Measurements from ENCODE around the gene CATSPER3. TPM values are rescaled to one million over a fixed set of nuclear protein-coding genes. Genes with fewer than 3 reads are reported as not detected.

The CATSPER3 gene
- total RNA-seq, 1 experiment from 2014 or later, result 1.1 TPM

GRCh38 chr5:135034963-135035677, 67.4 kb downstream of the CATSPER3 start:
- in situ Hi-C loops (cut with HindIII; ENCODE audit: low pct_unique_long_range_greater_than_20kb, low sequenced_read_pairs), result no loop called here
- no peak for DNase-seq (ENCODE audit: low read depth)

GRCh38 chr5:135035678-135036030, 67.9 kb downstream of the CATSPER3 start:
- in situ Hi-C loops (cut with HindIII; ENCODE audit: low pct_unique_long_range_greater_than_20kb, low sequenced_read_pairs), result no loop called here
- DNase-seq (ENCODE audit: low read depth), result no peak

GRCh38 chr5:135036405-135036804, 68.7 kb downstream of the CATSPER3 start:
- no peak for DNase-seq (ENCODE audit: low read depth)
- in situ Hi-C loops (cut with HindIII; ENCODE audit: low pct_unique_long_range_greater_than_20kb, low sequenced_read_pairs), result no loop called here

- DNase-seq (ENCODE audit: low read depth), result no peak
- in situ Hi-C loops (cut with HindIII; ENCODE audit: low pct_unique_long_range_greater_than_20kb, low sequenced_read_pairs), result no loop called here
These were observed 70.0 kb downstream of the CATSPER3 start for GRCh38 chr5:135037519-135038204.

- in situ Hi-C loops (cut with HindIII; ENCODE audit: low pct_unique_long_range_greater_than_20kb, low sequenced_read_pairs), result no loop called here
These were observed 70.6 kb downstream of the CATSPER3 start for GRCh38 chr5:135038205-135038812.

GRCh38 chr5:135038813-135039270, 71.1 kb downstream of the CATSPER3 start:
- DNase-seq (ENCODE audit: low read depth), result no peak
- in situ Hi-C loops (cut with HindIII; ENCODE audit: low pct_unique_long_range_greater_than_20kb, low sequenced_read_pairs), result no loop called here

More at GRCh38 chr5:135038205-135038812, 70.6 kb downstream of the CATSPER3 start:
- no peak for DNase-seq (ENCODE audit: low read depth)

- DNase-seq (ENCODE audit: low read depth), result no peak
- in situ Hi-C loops (cut with HindIII; ENCODE audit: low pct_unique_long_range_greater_than_20kb, low sequenced_read_pairs), result no loop called here
These were observed 71.7 kb downstream of the CATSPER3 start for GRCh38 chr5:135039271-135040033.

- in situ Hi-C loops (cut with HindIII; ENCODE audit: low pct_unique_long_range_greater_than_20kb, low sequenced_read_pairs), result no loop called here
- DNase-seq (ENCODE audit: low read depth), result no peak
These were observed 72.3 kb downstream of the CATSPER3 start for GRCh38 chr5:135040034-135040332.

- in situ Hi-C loops (cut with HindIII; ENCODE audit: low pct_unique_long_range_greater_than_20kb, low sequenced_read_pairs), result no loop called here
- DNase-seq (ENCODE audit: low read depth), result no peak
These were observed 72.8 kb downstream of the CATSPER3 start for GRCh38 chr5:135040333-135041144.

- in situ Hi-C loops (cut with HindIII; ENCODE audit: low pct_unique_long_range_greater_than_20kb, low sequenced_read_pairs), result no loop called here
- DNase-seq (ENCODE audit: low read depth), result no peak
These were observed 73.5 kb downstream of the CATSPER3 start for GRCh38 chr5:135041145-135041587.

- in situ Hi-C loops (cut with HindIII; ENCODE audit: low pct_unique_long_range_greater_than_20kb, low sequenced_read_pairs), result no loop called here
These were observed 74.0 kb downstream of the CATSPER3 start for GRCh38 chr5:135041726-135042125.

GRCh38 chr5:135042595-135042994, 74.9 kb downstream of the CATSPER3 start:
- in situ Hi-C loops (cut with HindIII; ENCODE audit: low pct_unique_long_range_greater_than_20kb, low sequenced_read_pairs), result no loop called here

More at GRCh38 chr5:135041726-135042125, 74.0 kb downstream of the CATSPER3 start:
- DNase-seq (ENCODE audit: low read depth), result no peak

GRCh38 chr5:135045488-135045887, 77.8 kb downstream of the CATSPER3 start:
- DNase-seq (ENCODE audit: low read depth), result no peak
- in situ Hi-C loops (cut with HindIII; ENCODE audit: low pct_unique_long_range_greater_than_20kb, low sequenced_read_pairs), result no loop called here

More at GRCh38 chr5:135042595-135042994, 74.9 kb downstream of the CATSPER3 start:
- no peak for DNase-seq (ENCODE audit: low read depth)

- no peak for DNase-seq (ENCODE audit: low read depth)
- in situ Hi-C loops (cut with HindIII; ENCODE audit: low pct_unique_long_range_greater_than_20kb, low sequenced_read_pairs), result no loop called here
These were observed 79.1 kb downstream of the CATSPER3 start for GRCh38 chr5:135046661-135047346.

GRCh38 chr5:135047347-135047695, 79.6 kb downstream of the CATSPER3 start:
- in situ Hi-C loops (cut with HindIII; ENCODE audit: low pct_unique_long_range_greater_than_20kb, low sequenced_read_pairs), result no loop called here
- DNase-seq (ENCODE audit: low read depth), result no peak

GRCh38 chr5:135048286-135048685, 80.6 kb downstream of the CATSPER3 start:
- in situ Hi-C loops (cut with HindIII; ENCODE audit: low pct_unique_long_range_greater_than_20kb, low sequenced_read_pairs), result no loop called here
- DNase-seq (ENCODE audit: low read depth), result no peak

GRCh38 chr5:135048930-135049329, 81.2 kb downstream of the CATSPER3 start:
- in situ Hi-C loops (cut with HindIII; ENCODE audit: low pct_unique_long_range_greater_than_20kb, low sequenced_read_pairs), result no loop called here
- no peak for DNase-seq (ENCODE audit: low read depth)

Data from Caki2 (cell line).